Measurements from ENCODE around the gene XRCC6. TPM values are rescaled to one million over a fixed set of nuclear protein-coding genes. Genes with fewer than 3 reads are reported as not detected.
A peak's percentile ranks its signal among the peaks of the same experiment; 100 is the strongest.

XRCC6 gene
- total and polyA plus RNA-seq, 2 of the 13 experiments (the other 11 are each of a cell fraction or from before 2014, with no cell fraction given) = 124 to 625 TPM

DNA sequence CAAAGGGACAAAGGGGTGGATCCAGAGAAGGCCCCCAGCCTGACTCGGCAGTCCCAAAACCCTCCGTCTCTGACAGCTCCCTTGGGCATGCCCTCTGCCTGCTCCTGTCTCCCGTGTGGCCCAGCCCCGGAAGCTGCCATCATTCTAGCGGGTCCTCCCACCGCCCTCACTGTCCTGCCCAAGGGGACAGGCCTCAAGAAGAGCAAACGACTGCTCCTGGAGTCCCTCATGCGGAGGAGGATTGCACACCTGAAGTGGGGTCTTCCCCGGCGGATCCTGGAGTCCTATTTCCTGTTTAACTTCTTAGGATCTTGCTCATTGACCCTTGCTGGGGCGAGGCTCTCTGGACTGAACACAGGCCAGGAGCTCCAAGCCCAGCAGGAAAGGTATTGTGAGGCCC, 75.6 kb downstream of the XRCC6 start (continued):
- TF ChIP-seq HMG20A (CRISPR knock-in tag; IDR thresholded peaks at IDR 0.05; ENCODE audit: borderline replicate concordance) (no peak), AHR (CRISPR knock-in tag; IDR thresholded peaks at IDR 0.05) (no peak), ZSCAN20 (CRISPR knock-in tag; IDR thresholded peaks at IDR 0.05; ENCODE audit: borderline replicate concordance) (no peak), ZNF274 (CRISPR knock-in tag; IDR thresholded peaks at IDR 0.05) (no peak), ZNF607 (CRISPR knock-in tag; IDR thresholded peaks at IDR 0.05; ENCODE audit: borderline replicate concordance) (no peak), SRSF1 (optimal IDR thresholded peaks at IDR 0.05; ENCODE audit: low read depth, low read length) (no peak), ZNF232 (CRISPR knock-in tag; IDR thresholded peaks at IDR 0.05; ENCODE audit: borderline replicate concordance) (no peak)
- TF ChIP-seq, protein P1, sequence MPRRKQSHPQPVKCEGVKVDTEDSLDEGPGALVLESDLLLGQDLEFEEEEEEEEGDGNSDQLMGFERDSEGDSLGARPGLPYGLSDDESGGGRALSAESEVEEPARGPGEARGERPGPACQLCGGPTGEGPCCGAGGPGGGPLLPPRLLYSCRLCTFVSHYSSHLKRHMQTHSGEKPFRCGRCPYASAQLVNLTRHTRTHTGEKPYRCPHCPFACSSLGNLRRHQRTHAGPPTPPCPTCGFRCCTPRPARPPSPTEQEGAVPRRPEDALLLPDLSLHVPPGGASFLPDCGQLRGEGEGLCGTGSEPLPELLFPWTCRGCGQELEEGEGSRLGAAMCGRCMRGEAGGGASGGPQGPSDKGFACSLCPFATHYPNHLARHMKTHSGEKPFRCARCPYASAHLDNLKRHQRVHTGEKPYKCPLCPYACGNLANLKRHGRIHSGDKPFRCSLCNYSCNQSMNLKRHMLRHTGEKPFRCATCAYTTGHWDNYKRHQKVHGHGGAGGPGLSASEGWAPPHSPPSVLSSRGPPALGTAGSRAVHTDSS (CRISPR knock-in tag; conservative IDR thresholded peaks at IDR 0.05) = no peak

GRCh38 chr22:41697126-41697775, 76.2 kb downstream of the XRCC6 start:
- no peaks in the 10 kb centered on the region; a peak in 1 of 5 replicates for H3K36me3 ChIP-seq (replicated peaks in 1 of 2; ENCODE audit: control insufficient read depth in 1 of 2, insufficient read depth in 2 of 2, low read length in 2 of 2)
- peaks cover 16% of the 10 kb centered on the region for H3K4me1 ChIP-seq (ENCODE audit: insufficient read depth, low read length)
- ATAC-seq (peak; percentile 91), DNase-seq (ENCODE audit: low spot score) (peak; percentile 81), FAIRE-seq (peak; percentile 55)
- H3K79me2 ChIP-seq (ENCODE audit: insufficient read depth, low read length) = no peaks in the 10 kb centered on the region
- H3K27ac ChIP-seq (ENCODE audit: extremely low read length, insufficient read depth, low read length) = no peak overlapping the region
- in situ Hi-C loops (cut with HindIII; ENCODE audit: extremely low pct_ligation_motif_present, low pct_unique_long_range_greater_than_20kb) = loop anchor here (5.0 kb wide), 1 partner anchor 245 kb away; no protein-coding TSS in a partner anchor
- no peaks in the 10 kb centered on the region for H4K20me1 ChIP-seq (ENCODE audit: insufficient read depth, low read length)
- WGBS (ENCODE audit: low lambda C conversion rate) = 0% methylated on average over 2 of the region's 12 CpGs
- H2AFZ ChIP-seq (ENCODE audit: low read length) = peak overlapping the region; percentile 70
- intact Hi-C loops (cut with micrococcal nuclease; ENCODE audit: unreplicated experiment) = loop anchor here (1.0 to 10.0 kb wide), 4 partner anchors 160 to 418 kb away; no protein-coding TSS in a partner anchor
- H3K9ac ChIP-seq (ENCODE audit: insufficient read depth, low read depth, low read length) = peak overlapping the region; percentile 47
- CTCF ChIA-PET (ENCODE audit: low intra/inter-chr PET ratio, low total read pairs) = interaction anchor here (0.9 to 1.8 kb wide), 3 partner anchors 49 to 260 kb away, joined by 3 to 22 read pairs (median 4); no protein-coding TSS in a partner anchor
- POLR2A ChIA-PET = interaction anchor here (0.6 to 2.0 kb wide), 10 partner anchors 9 to 678 kb away, joined by 3 to 29 read pairs (median 4); partner anchors contain the start of genes CCDC134, CENPM, DESI1 and SNU13
- no TSS peak for BruUV-seq (replicated peaks)
- H3K4me2 ChIP-seq (ENCODE audit: low read depth, low read length) = peak overlapping the region; percentile 82
- peak overlapping the region; percentile 45 to 66 (median 53); a peak in 4 of 6 replicates for H3K4me3 ChIP-seq (replicated peaks in 1 of 3; ENCODE audit: insufficient read depth in 1 of 3, low read depth in 2 of 3, low read length in 3 of 3)
- H3K9me3 ChIP-seq (ENCODE audit: low read length) = no peaks in the 10 kb centered on the region
- H3K27me3 ChIP-seq (ENCODE audit: control insufficient read depth in 1 of 2, insufficient read depth in 2 of 2, low read length in 2 of 2) = no peaks in the 10 kb centered on the region
- TF ChIP-seq MEF2D (CRISPR knock-in tag; IDR thresholded peaks at IDR 0.05) (peak; percentile 72; the same call in 1 of the 2 replicates), ZNF652 (CRISPR knock-in tag; IDR thresholded peaks at IDR 0.05; ENCODE audit: borderline replicate concordance, low read depth) (0 out of 2 replicates have a peak, but pooled peaks have one; percentile 20), ELF3 (CRISPR knock-in tag; IDR thresholded peaks at IDR 0.05) (peak; percentile 51; the same call in 1 of the 2 replicates), NR3C1 (CRISPR knock-in tag; IDR thresholded peaks at IDR 0.05) (no peak), IRF2 (CRISPR knock-in tag; IDR thresholded peaks at IDR 0.05) (peak; percentile 66; the same call in 1 of the 2 replicates), SMC3 (IDR thresholded peaks at IDR 0.05; ENCODE audit: low read length) (peak; percentile 76), ELF1 (CRISPR knock-in tag; IDR thresholded peaks at IDR 0.05) (peak; percentile 83)
- TF ChIP-seq, protein P2, sequence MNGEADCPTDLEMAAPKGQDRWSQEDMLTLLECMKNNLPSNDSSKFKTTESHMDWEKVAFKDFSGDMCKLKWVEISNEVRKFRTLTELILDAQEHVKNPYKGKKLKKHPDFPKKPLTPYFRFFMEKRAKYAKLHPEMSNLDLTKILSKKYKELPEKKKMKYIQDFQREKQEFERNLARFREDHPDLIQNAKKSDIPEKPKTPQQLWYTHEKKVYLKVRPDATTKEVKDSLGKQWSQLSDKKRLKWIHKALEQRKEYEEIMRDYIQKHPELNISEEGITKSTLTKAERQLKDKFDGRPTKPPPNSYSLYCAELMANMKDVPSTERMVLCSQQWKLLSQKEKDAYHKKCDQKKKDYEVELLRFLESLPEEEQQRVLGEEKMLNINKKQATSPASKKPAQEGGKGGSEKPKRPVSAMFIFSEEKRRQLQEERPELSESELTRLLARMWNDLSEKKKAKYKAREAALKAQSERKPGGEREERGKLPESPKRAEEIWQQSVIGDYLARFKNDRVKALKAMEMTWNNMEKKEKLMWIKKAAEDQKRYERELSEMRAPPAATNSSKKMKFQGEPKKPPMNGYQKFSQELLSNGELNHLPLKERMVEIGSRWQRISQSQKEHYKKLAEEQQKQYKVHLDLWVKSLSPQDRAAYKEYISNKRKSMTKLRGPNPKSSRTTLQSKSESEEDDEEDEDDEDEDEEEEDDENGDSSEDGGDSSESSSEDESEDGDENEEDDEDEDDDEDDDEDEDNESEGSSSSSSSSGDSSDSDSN (CRISPR knock-in tag; IDR thresholded peaks at IDR 0.05) = peak; percentile 45; the same call in 1 of the 2 replicates
- TF ChIP-seq, protein P3, sequence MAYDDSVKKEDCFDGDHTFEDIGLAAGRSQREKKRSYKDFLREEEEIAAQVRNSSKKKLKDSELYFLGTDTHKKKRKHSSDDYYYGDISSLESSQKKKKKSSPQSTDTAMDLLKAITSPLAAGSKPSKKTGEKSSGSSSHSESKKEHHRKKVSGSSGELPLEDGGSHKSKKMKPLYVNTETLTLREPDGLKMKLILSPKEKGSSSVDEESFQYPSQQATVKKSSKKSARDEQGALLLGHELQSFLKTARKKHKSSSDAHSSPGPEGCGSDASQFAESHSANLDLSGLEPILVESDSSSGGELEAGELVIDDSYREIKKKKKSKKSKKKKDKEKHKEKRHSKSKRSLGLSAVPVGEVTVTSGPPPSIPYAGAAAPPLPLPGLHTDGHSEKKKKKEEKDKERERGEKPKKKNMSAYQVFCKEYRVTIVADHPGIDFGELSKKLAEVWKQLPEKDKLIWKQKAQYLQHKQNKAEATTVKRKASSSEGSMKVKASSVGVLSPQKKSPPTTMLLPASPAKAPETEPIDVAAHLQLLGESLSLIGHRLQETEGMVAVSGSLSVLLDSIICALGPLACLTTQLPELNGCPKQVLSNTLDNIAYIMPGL (CRISPR knock-in tag; IDR thresholded peaks at IDR 0.05; ENCODE audit: borderline replicate concordance in 1 of 2, low read depth in 1 of 2) = peak; percentile 80 to 82
